KOPT-K1 (cell line): ENCODE measurements around the gene PRDX1.
A peak's percentile ranks its signal among the peaks of the same experiment; 100 is the strongest.
"Not testable (repeated sequence)": the region's sequence is repeated elsewhere in the genome, so short reads cannot be mapped to it uniquely, and the experiment has no call there.

Experiments used
- H3K27ac ChIP-seq: fragments of 200-600 bp; sonication (generic); 2 replicates; pipeline ENCODE4 v1.5.1; 2016; ENCODE audit warnings: antibody characterized with exemption, mild to moderate bottlenecking, low read depth, low read length; ENCODE audit not compliant: poor library complexity, severe bottlenecking
- H3K36me3 ChIP-seq: fragments of 200-600 bp; sonication (generic); 2 replicates; pipeline ENCODE4 v1.5.1; 2017; ENCODE audit warnings: antibody characterized with exemption, mild to moderate bottlenecking, low read length, moderate library complexity; ENCODE audit not compliant: insufficient read depth
- H3K9me3 ChIP-seq: fragments of 200-600 bp; sonication (generic); 2 replicates; pipeline ENCODE4 v1.5.1; 2017; ENCODE audit warnings: antibody characterized with exemption, low read length, mild to moderate bottlenecking; ENCODE audit not compliant: insufficient read depth, poor library complexity, severe bottlenecking

Gene PRDX1

DNA sequence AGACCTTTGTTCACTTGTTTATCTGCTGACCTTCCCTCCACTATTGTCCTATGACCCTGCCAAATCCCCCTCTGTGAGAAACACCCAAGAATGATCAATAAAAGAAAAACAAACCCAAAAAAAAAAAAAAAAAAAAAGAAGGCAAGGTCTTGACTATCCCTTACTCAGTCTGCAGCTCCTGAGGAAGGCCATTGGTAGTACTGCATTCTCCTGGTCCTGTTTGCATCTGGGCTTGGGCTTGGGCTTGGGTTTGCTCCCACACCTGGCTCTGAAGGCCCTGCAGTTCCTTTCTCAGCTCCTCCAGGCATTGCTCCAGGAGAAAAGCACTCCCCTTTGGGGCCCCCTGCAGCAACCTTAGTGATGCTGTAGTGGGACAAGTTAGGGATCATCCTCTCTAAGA is 23.4 kb downstream of the PRDX1 start:
- H3K27ac ChIP-seq = no peak overlapping the region
- no peaks in the 10 kb centered on the region for H3K36me3 ChIP-seq
- no peaks in the 10 kb centered on the region for H3K9me3 ChIP-seq

DNA sequence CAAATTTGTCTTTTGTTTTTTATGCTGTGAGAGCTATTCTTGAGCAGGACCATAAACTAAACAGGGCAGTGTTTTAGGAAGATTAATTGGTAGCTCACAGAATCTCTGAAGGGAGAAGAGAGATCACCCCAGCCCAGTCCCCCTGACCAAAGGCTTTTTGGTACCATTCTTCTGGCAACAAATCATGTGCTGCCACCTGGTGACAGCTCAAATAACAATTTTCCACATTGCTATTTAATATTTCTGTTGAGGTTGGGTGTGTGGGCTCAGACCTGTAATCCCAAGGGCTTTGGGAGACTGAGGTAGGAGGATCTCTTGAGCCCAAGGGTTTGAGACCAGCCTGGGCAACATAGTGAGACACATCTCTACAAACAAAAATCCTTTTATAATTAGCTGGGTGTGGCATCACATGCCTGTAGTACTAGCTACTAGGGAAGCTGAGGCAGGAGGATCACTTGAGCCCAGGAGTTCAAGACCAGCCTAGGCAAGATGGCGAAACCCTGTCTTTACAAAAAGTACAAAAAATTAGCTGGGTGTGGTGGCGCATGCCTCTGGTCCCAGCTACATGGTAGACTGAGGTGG is 28.5 kb downstream of the PRDX1 start:
- Histone ChIP-seq H3K36me3 (no peaks in the 10 kb centered on the region), H3K9me3 (no peaks in the 10 kb centered on the region), H3K27ac (no peak overlapping the region)

DNA sequence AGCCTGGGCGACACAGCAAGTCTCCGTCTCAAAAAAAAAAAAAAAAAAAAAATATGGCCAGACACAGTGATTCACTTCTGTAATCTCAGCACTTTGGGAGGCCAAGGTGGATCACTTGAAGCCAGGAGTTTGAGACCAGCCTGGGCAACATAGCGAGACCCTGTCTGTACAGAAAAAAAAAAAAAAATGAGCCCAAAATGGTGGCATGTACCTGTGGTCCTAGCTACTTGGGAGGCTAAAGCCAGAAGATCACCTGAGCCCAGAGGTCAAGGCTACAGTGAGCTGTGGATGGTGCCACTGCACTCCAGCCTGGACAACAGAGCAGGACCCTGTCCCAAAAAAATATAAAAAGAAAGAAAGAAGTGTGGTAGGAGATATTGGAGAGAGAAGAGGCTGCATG is 29.0 kb downstream of the PRDX1 start:
- no peaks in the 10 kb centered on the region for H3K9me3 ChIP-seq
- H3K27ac ChIP-seq = no peak overlapping the region
- H3K36me3 ChIP-seq = no peaks in the 10 kb centered on the region

DNA sequence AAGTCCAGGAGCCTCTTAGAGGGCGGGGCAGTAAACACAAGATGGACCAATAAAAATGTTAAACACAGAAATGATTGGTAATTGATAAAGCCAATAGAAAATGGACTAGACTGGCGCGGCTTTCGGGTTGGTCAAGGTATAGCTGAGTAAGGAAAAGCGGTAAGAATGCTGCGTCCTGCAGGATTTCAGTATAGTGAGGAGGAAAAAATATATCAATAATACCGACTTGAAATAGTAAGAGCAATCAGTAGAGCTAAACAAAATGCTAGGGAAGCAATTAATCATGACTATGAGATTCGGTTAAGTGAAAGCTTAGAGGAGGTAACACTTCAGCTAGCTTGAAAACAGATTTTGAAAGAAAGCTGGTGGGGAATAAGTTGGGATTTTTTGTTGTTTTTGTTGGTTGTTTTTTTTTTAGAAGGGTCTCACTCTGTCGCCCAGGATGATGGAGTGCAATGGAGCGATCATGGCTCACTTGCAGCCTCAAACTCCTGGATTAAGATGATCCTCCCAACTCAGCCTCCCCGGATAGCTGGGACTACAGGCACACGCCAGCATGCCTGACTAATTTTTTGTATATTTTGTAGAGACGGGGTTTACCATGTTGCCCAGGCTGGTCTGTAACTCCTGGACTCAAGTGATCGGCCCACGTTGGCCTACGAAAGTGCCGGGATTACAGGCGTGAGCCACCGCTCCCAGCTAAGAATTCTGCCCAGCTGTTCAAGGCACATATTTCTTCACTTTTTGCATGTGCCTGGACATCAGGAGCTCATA is 30.0 kb downstream of the PRDX1 start:
- H3K9me3 ChIP-seq = no peaks in the 10 kb centered on the region
- H3K36me3 ChIP-seq = no peaks in the 10 kb centered on the region
- peak overlapping the region; percentile 25 for H3K27ac ChIP-seq

DNA sequence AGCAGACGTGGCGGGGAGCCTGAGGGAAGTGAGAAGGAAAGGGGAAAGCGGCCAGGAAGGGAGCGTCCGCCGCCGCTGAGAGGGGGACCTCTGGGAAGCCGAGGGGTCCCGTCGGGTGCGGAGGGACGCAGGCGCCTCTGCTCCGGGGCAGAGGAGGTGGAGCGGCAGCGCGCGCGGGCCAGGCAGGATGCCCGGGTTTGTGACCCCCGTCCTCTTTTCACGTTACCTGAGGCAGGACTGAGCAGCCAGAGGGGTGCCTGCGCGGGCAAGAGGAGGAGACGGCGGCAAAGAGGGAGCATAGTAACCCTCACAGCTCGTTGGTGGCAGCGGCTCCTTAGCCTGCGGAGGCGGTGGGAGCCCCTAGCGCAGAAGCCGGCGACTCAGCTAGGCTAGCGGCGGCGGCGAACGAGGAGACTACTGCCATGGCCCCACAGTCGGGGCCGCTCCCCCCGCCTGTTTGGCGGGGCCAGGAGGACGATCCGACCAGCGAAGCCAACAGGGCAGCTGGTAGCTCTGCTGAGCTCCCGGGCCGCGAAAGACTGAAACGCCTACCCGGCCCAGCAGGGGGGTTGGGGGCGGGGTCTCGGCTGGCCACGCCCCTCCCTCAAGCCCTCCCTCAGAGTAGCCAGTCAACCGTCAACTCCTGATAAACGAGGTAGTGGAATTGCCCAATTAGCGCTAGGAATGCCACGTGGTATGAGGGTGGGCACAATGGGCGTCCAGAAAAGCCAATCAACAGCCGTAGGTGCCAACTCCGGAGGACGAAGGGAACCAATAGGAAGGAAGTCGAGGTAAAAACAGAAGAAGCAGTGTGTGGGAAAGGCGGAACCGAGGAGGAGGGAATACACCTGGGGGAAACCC is 30.8 kb downstream of the PRDX1 start, which contains the start of gene TESK2:
TESK2 (minus strand) TSS at position 538 of the 861 bp plus-strand sequence. CDS start 33,378 bp downstream, outside the sequence.
- no peaks in the 10 kb centered on the region for H3K36me3 ChIP-seq
- peak within 1 kb of the TSS; percentile 46 for H3K27ac ChIP-seq
- H3K9me3 ChIP-seq = no peaks in the 10 kb centered on the region

DNA sequence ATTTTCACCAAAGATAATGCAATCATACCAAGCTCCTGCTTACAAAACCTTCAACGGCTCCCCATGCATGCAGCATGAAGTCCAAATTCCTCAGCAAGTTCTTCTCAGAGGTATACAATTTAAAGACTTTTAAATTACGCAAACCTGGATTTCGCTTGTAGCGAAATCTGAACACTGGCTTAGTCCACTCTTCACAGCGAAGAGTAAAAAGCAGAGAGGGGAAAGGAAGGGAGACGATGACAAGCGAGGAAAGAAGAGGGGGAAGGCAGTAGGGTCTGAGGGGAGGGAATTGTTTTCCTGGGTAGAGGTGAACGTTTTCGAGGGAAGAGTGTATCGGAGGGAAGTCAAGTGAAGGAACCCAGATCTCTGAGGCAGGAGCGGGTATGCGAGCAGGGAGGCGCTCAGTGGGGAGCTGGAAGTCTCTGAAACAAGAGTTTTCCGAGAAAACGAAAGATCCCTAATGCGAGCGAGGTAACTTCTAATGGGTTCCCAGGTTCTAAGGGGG is 31.5 kb downstream of the PRDX1 start:
- Histone ChIP-seq H3K27ac (peak overlapping the region; percentile 46), H3K36me3 (no peaks in the 10 kb centered on the region), H3K9me3 (no peaks in the 10 kb centered on the region)

DNA sequence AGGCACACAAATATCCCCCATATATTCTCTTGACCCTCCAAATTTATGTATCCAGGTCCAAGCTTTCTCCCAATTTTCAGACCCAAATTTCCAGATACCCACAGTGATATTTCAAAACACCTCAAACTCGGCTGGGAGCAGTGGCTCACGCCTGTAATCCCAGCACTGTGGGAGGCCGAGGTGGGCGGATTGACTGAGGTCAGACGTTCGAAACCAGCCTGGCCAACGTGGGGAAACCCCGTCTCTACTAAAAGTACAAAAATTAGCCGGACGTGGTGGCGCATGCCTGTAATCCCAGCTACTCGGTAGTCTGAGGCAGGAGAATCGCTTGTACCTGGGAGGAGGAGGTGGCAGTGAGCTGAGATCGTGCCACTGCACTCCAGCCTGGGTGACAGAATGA is 32.3 kb downstream of the PRDX1 start:
- H3K9me3 ChIP-seq, H3K36me3 ChIP-seq, H3K27ac ChIP-seq: not testable (repeated sequence)

DNA sequence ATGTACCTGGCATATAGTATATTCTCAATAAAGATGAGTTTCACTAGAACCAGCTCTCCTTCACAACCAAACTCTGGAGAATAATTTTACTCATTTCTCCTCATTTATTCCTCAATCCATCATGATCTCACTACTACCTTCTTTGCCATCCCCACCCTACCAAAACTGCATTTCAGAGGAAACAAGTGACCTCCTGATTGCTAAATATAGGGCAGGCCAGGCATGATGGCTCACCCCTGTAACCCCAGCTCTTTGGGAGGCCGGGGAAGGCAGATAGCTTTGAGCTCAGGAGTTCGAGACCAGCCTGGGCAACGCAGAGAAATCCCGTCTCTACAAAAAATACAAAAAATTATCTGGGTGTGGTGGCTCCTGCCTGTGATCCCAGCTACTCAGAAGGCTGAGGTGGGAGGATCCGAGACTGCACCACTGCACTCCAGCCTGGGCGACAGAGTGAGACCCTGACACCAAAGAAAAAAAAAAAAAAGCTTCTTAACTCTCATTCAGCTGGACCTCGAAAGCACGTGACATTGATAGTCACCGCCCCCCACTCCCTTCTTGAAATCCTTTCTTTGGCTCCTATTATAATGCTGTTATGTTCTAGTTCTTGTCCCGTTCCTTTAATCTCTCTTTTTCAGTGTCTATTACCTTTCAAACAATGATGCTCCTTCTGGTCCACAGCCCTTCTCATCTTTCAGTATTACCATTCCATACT is 32.9 kb downstream of the PRDX1 start:
- Histone ChIP-seq H3K9me3 (no peaks in the 10 kb centered on the region), H3K36me3 (no peaks in the 10 kb centered on the region), H3K27ac (no peak overlapping the region)

DNA sequence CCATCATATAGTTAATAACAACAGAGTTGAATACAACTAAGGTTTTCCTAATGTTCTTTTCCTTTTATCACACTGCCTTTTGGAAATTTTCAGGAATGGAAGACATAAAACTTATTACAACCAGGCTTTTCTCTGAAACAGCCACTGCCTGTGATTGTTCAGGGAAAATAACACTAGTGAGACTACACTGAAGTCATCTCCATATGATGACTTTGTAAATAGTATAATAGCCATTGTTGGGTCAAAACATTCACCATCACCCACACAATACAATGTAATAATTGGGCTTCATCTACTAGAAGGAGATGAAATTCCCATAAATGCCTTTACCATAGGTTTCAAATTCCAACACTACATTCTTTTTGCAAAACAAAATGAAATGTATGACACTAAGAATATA is 35.7 kb downstream of the PRDX1 start:
- no peak overlapping the region for H3K27ac ChIP-seq
- no peaks in the 10 kb centered on the region for H3K36me3 ChIP-seq
- no peaks in the 10 kb centered on the region for H3K9me3 ChIP-seq

DNA sequence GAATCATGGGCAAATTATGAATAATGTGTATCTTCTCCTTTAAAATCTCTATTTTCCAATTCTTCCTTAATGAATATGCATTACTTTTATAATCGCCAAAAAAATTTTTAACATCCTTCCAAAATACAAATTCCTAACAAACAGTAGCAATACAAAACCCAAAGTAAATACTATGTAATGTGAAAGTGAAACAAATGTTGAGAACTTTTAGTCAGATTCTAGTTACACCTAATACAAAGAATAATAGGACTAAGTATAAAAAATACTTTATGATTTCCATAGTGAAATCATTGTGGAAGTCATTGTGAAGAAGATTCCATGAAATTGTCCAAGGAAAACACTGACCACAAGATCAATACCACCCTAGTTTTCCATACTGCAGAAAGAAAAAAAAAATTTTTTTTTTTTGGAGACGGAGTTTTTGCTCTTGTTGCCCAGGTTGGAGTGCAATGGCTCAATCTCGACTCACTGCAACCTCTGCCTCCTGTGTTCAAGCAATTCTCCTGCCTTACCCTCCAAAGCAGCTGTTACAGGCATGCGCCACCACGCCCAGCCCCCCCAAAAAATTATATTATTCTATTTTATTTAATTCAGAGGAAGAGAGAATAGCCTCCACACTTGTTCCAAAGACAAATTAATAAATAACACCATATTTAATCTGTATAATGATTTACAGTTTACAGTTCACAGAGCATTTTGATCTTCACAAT is 42.5 kb downstream of the PRDX1 start:
- H3K27ac ChIP-seq = no peak overlapping the region
- no peaks in the 10 kb centered on the region for H3K36me3 ChIP-seq
- no peaks in the 10 kb centered on the region for H3K9me3 ChIP-seq

DNA sequence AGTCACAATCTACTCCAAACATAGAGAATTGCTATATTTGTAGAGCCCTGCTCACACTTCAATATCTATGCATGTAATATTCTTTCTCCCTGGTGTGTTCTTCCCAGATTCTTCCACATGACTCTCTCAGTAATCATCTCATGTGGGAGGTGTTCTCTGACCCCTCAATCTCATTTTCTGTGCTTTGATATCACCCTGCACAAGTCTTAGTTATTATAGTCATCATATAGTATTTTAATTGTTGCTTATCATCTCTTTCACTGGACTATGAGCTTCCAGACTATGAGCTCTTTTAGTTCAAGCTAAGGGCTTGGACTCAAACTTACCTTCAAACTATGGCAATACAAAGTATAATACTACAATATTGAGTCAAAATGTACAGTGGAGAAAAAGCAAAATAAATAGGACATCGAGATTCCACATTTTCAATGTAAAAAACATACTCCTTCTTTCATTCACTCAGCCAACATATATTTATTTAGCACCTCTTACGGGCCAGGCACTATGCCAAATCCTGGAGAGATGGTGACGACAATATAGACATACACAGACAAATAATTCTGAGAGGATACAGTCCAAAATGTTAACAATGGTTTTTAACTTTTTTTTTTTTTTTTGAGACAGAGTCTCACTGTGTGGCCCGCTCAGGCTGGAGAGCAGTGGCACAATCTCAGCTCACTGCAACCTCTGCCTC is 43.4 kb downstream of the PRDX1 start:
- Histone ChIP-seq H3K9me3 (no peaks in the 10 kb centered on the region), H3K36me3 (no peaks in the 10 kb centered on the region), H3K27ac (no peak overlapping the region)

DNA sequence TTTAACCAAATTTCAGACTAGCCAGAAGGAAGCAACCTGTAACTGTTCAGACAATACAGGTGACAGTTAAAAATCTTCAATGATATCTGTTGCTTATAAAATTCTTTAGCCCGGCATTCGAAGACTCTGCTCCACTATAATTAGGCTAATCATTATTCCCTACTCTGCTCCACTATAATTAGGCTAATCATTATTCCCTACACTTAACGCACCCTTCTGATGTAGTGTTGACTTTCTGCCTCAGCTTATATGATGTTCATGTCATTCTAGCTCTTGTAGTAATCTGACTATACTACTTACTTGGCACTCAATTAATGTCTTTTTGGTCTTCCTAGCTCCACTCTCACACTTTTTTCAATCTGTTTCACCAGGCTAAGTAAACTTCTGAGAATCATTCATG is 44.0 kb downstream of the PRDX1 start:
- Histone ChIP-seq H3K9me3 (no peaks in the 10 kb centered on the region), H3K36me3 (no peaks in the 10 kb centered on the region), H3K27ac (no peak overlapping the region)

DNA sequence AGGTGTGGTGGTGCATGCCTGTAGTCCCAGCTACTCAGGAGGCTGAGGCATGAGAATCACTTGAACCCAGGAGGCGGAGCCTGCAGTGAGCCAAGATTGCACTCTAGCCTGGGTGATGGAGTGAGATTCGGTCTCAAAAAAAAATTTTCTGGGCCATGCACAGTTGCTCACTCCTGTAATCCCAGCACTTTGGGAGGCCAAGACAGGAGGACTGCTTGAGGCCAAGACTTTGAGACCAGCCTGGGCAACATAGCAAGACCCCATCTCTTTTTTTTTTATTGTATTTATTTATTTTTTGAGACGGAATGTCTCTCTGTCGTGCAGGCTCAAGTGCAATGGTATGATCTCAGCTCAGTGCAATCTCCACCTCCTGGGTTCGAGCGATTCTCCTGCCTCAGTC is 47.5 kb downstream of the PRDX1 start:
- H3K9me3 ChIP-seq, H3K36me3 ChIP-seq, H3K27ac ChIP-seq: not testable (repeated sequence)

DNA sequence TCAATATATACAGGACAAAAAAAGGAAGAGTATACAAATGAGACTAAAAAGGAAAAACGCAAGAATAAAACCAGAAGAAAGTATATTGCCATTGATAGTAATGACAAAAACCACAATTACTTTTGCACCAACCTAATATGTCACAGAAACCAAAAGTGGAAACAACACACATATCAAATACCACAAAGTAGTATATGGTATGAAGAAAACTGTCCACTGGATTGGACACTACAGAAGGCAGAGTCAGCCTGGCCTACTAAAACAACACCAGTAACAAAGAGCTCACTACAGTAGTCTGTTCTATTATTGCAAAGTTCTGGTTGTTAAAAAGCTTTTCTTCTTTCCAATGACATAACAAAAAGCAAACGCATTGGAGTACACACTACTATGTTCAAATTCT is 48.4 kb downstream of the PRDX1 start:
- H3K9me3 ChIP-seq = no peaks in the 10 kb centered on the region
- no peak overlapping the region for H3K27ac ChIP-seq
- H3K36me3 ChIP-seq = no peaks in the 10 kb centered on the region
